Naive thymus-derived CD4-positive, alpha-beta T cell (primary cell): ENCODE measurements around the gene PGGHG. TPM values are rescaled to one million over a fixed set of nuclear protein-coding genes. Genes with fewer than 3 reads are reported as not detected.

Experiments
- ATAC-seq: fragments of 150-1000 bp; cut with Tn5 transposase; 2 replicates; pipeline ENCODE4 v1.10.0; 2021; ENCODE audit warnings: mild to moderate bottlenecking, moderate library complexity
- CTCF ChIA-PET: fragments of 350-600 bp; sonication (Branson Sonifier 250); formaldehyde crosslinking; loops from one replicate; lab custom pipeline; 2021; ENCODE audit warnings: antibody characterized with exemption; lab: Charles Lee
- POLR2A ChIA-PET: fragments of 350-600 bp; sonication (Branson Sonifier 250); formaldehyde crosslinking; loops from one replicate; lab custom pipeline; 2021; ENCODE audit warnings: antibody characterized with exemption, inconsistent platforms; lab: Charles Lee
- DNase-seq, 9 donors: peaks; one replicate each; pipeline versions ENCODE4 v3.0.0 to v3.0.0-alpha.2; 2020 to 2022; ENCODE audit warnings: mixed read lengths in 1 of 9
- H3K27ac ChIP-seq: one replicate; pipeline ENCODE4 v1.7.0; 2013; ENCODE audit warnings: mild to moderate bottlenecking, low read depth, low read length, moderate library complexity
- H3K27me3 ChIP-seq, 2 donors: one replicate each; pipeline ENCODE4 v1.7.0; 2013; ENCODE audit warnings: low read length in 2 of 2, mild to moderate bottlenecking in 2 of 2, moderate library complexity in 2 of 2; ENCODE audit not compliant: control insufficient read depth in 2 of 2, insufficient read depth in 2 of 2
- H3K36me3 ChIP-seq, 3 experiments: 1 replicate in 2 of 3; 2 replicates in 1 of 3; pipeline ENCODE4 v1.7.0; 2013; ENCODE audit warnings: low read length in 3 of 3, mild to moderate bottlenecking in 3 of 3, moderate library complexity in 1 of 3; ENCODE audit not compliant: insufficient read depth in 3 of 3, control insufficient read depth in 2 of 3
- H3K4me1 ChIP-seq, 2 donors: one replicate each; pipeline ENCODE4 v1.7.0; 2013; ENCODE audit warnings: low read length in 2 of 2, mild to moderate bottlenecking in 2 of 2, moderate library complexity in 1 of 2; ENCODE audit not compliant: control insufficient read depth in 2 of 2, insufficient read depth in 2 of 2
- H3K4me3 ChIP-seq: 2 replicates; pipeline ENCODE4 v1.7.0; 2013; ENCODE audit warnings: mild to moderate bottlenecking, low read length
- H3K9me3 ChIP-seq, 3 experiments: 1 replicate in 2 of 3; 2 replicates in 1 of 3; pipeline ENCODE4 v1.7.0; 2013; ENCODE audit warnings: low read length in 3 of 3; ENCODE audit not compliant: control insufficient read depth in 2 of 3
- H3K27ac Mint-ChIP-seq, 9 donors: one replicate each; pipeline ENCODE4 v1.8.0; 2020 to 2022; ENCODE audit warnings: mixed read lengths in 9 of 9, mild to moderate bottlenecking in 8 of 9, moderate library complexity in 5 of 9, inconsistent platforms in 2 of 9
- H3K27me3 Mint-ChIP-seq, 5 donors: one replicate each; pipeline ENCODE4 v1.8.0; 2021 to 2022; ENCODE audit warnings: mixed read lengths in 5 of 5, mild to moderate bottlenecking in 1 of 5
- H3K36me3 Mint-ChIP-seq, 5 donors: one replicate each; pipeline ENCODE4 v1.8.0; 2020 to 2022; ENCODE audit warnings: mixed read lengths in 5 of 5, mild to moderate bottlenecking in 3 of 5, inconsistent platforms in 1 of 5
- H3K4me1 Mint-ChIP-seq, 7 donors: one replicate each; pipeline ENCODE4 v1.8.0; 2020 to 2022; ENCODE audit warnings: mixed read lengths in 7 of 7, mild to moderate bottlenecking in 3 of 7, inconsistent platforms in 1 of 7
- H3K4me3 Mint-ChIP-seq, 10 donors: one replicate each; pipeline ENCODE4 v1.8.0; 2020 to 2022; ENCODE audit warnings: mild to moderate bottlenecking in 10 of 10, mixed read lengths in 10 of 10, moderate library complexity in 6 of 10, inconsistent platforms in 2 of 10
- H3K9me3 Mint-ChIP-seq, 11 donors: one replicate each; pipeline ENCODE4 v1.8.0; 2020 to 2022; ENCODE audit warnings: mixed read lengths in 11 of 11, mild to moderate bottlenecking in 4 of 11, inconsistent platforms in 1 of 11, moderate library complexity in 1 of 11
- intact Hi-C, 2 donors: fragments of 100-400 bp; cut with micrococcal nuclease; formaldehyde crosslinking; loops; one replicate each; pipeline ENCODE4 v1.15.1; 2023
- polyA plus RNA-seq, 2 donors: library from polyadenylated mRNA; unstranded; fragments of 300-500 nt; fragmentation: Illumina TruSeq; gene quantifications; one replicate each; pipeline ENCODE4 v1.2.3, GENCODE V29; 2021
- total RNA-seq, 6 experiments: library from RNA in 5 of 6; stranded (reverse) in 5 of 6; gene quantifications; 1 replicate in 5 of 6; 2 replicates in 1 of 6; pipeline ENCODE4 v1.2.3 and lab custom pipeline; 2021 to 2026

Gene PGGHG
- total and polyA plus RNA-seq, 7 experiments from 2014 or later, result 5.1 to 656 (median 340) TPM

DNA sequence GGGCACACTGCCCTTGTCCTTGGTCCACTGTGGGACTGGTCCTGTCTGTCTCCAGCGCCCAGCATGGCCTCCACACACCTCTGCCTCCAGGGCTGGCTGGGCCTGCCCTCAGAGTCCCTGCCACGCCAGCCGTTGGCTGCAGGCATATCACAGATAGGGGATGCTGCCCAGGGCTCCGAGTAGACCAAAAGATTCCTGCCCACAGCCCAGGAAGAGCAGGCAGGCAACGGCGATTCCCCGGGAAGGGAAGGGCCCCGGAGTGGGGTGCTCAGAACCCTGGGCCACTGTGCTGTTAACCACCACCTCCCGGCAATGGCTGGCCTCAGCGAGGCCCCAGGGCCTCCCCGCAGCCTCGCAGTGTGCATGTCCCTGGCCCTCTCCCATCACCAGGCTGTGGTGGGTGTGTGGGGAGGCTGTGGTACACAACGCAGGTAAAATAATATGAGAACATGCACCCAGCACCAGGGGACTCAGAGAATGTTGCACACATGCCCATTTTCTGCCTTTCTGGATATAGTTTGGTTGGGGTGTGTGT is 8.2 kb downstream of the PGGHG start:
- no peaks in the 10 kb centered on the region for H3K9me3 ChIP-seq
- ChIA-PET CTCF (no interaction called here), POLR2A (interaction anchor here (2.6 kb wide), 2 partner anchors 9 to 10 kb away, joined by 6 to 24 read pairs; partner anchors contain the start of genes IFITM2 and PGGHG)
- H3K4me3 ChIP-seq, result no peak overlapping the region
- Mint-ChIP-seq H3K27me3 (peaks cover 0 to 12% (median 0%) of the 10 kb centered on the region in 5 donors), H3K4me3 (peak overlapping the region in 9 of 10 donors; percentile 16 to 61 (median 34)), H3K27ac (peak overlapping the region; percentile 42 to 90 (median 73)), H3K36me3 (no peaks in the 10 kb centered on the region), H3K4me1 (peaks cover 9 to 29% (median 16%) of the 10 kb centered on the region in 7 donors), H3K9me3 (no peaks in the 10 kb centered on the region)
- peak overlapping the region; percentile 43 for H3K27ac ChIP-seq
- intact Hi-C loops, result no loop called here
- peak in 2 of 9 donors; percentile 22 to 33 for DNase-seq
- peaks cover 0 to 28% (median 8%) of the 10 kb centered on the region in 3 experiments for H3K36me3 ChIP-seq
- ATAC-seq, result peak; percentile 2
- no peaks in the 10 kb centered on the region for H3K27me3 ChIP-seq
- H3K4me1 ChIP-seq, result peaks cover 19 to 26% of the 10 kb centered on the region in 2 donors

DNA sequence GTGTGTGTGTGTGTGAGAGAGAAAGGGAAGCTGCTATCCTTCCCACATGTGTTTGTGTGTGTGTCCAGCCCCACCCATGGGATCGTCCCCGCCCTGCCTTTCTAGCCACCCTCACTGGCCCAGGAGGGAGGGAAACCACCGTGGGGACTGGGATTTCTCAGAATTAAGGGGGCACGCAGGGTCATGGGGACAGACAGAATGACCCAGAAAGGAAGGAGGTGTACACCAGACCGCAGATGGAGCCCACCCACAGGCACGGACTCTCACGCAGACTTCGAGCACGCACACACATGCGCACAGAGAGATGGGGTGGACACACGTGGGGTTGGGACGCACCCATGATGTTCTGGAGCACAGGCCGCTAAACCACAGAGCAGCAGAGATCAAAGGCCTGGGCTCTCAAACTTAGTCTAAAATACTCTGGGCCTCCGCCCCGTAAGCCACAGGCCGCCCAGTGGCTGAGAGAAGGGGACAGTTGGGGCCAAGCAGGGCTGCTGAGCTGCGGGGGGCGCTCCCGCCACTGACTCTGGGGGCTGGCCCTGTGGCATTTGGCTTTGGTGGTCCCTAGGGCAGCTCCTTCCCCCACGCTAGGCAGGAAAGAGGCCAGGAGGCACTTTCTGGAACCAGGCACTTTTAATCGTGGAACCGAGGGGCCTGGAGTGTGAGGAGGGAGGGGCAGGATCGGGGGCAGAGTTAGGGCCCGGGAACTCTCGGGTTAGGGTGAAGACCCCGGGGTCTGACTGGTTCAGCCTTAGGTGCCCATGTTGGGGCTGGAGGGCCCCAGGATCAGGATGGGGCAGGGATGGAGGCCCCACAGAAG is 8.9 kb downstream of the PGGHG start:
- H3K27me3 Mint-ChIP-seq, result peaks cover 0 to 12% (median 0%) of the 10 kb centered on the region in 5 donors
- no peaks in the 10 kb centered on the region for H3K36me3 Mint-ChIP-seq
- peak overlapping the region in 8 of 9 donors; percentile 66 to 90 (median 80) for H3K27ac Mint-ChIP-seq
- H3K27me3 ChIP-seq, result no peaks in the 10 kb centered on the region
- H3K4me3 Mint-ChIP-seq, result peak overlapping the region; percentile 16 to 61 (median 38)
- H3K9me3 Mint-ChIP-seq, result no peaks in the 10 kb centered on the region
- H3K4me1 Mint-ChIP-seq, result peaks cover 12 to 34% (median 16%) of the 10 kb centered on the region in 7 donors
- peak; percentile 59 for ATAC-seq
- no peak overlapping the region for H3K4me3 ChIP-seq
- no peaks in the 10 kb centered on the region for H3K9me3 ChIP-seq
- peaks cover 0 to 21% (median 8%) of the 10 kb centered on the region in 3 experiments for H3K36me3 ChIP-seq
- intact Hi-C loops, result no loop called here
- H3K27ac ChIP-seq, result peak overlapping the region; percentile 43
- POLR2A ChIA-PET, result interaction anchor here (1.4 to 2.6 kb wide), 6 partner anchors 9 to 91 kb away, joined by 3 to 24 read pairs (median 4); partner anchors contain the start of genes BET1L, IFITM2, NLRP6 and PGGHG
- peak in 3 of 9 donors; percentile 7 to 28 (median 27) for DNase-seq
- CTCF ChIA-PET, result no interaction called here
- peaks cover 19 to 26% of the 10 kb centered on the region in 2 donors for H3K4me1 ChIP-seq

DNA sequence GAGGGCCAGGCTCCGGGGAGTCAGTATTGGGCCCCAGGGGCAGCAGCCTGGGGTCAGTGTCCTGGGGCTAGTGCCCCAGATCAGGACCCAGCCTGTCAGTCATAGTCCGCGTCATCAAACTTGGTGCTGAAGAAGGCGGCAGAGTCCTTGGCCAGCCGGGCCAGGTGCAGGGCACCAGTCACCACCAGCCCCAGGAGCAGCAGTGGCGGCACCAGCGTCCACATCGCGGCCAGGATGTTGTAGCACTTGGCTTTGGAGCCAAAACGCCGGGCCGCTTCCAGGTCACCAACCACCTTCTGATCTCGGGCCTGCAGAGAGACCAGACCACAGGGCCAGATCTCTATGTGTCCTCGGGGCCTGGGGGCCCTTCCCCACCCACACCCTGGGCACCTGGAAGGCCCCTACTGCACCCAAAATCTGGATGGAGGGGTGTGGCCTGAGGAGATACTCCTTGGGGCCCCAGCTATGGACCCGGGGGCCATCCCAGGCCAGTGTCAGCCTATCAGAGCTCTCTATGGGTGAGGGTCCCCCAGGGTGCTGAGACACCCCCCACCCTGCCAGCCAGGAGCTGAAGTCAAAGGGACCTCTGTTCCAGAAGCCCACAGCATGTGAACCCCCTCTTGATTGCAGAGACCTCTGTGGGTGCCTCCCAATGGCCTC is 9.6 kb downstream of the PGGHG start:
- Mint-ChIP-seq H3K4me3 (no peak overlapping the region), H3K9me3 (no peaks in the 10 kb centered on the region), H3K36me3 (no peaks in the 10 kb centered on the region), H3K27ac (peak overlapping the region in 2 of 9 donors; percentile 87 to 90), H3K4me1 (peaks cover 14 to 41% (median 16%) of the 10 kb centered on the region in 7 donors), H3K27me3 (peaks cover 0 to 12% (median 0%) of the 10 kb centered on the region in 5 donors)
- intact Hi-C loops, result no loop called here
- H3K4me1 ChIP-seq, result peaks cover 19 to 26% of the 10 kb centered on the region in 2 donors
- DNase-seq, result peak in 2 of 9 donors; percentile 9 to 18
- H3K4me3 ChIP-seq, result no peak overlapping the region
- H3K9me3 ChIP-seq, result no peaks in the 10 kb centered on the region
- POLR2A ChIA-PET, result interaction anchor here (1.4 to 2.6 kb wide), 7 partner anchors 8 to 92 kb away, joined by 3 to 24 read pairs (median 4); partner anchors contain the start of genes BET1L, IFITM2, NLRP6 and PGGHG
- CTCF ChIA-PET, result interaction anchor here (2.1 kb wide), 1 partner anchor 48 kb away, joined by 12 read pairs; no protein-coding TSS in a partner anchor
- no peak overlapping the region for H3K27ac ChIP-seq
- no peaks in the 10 kb centered on the region for H3K27me3 ChIP-seq
- no peak for ATAC-seq
- peaks cover 0 to 14% (median 8%) of the 10 kb centered on the region in 3 experiments for H3K36me3 ChIP-seq

DNA sequence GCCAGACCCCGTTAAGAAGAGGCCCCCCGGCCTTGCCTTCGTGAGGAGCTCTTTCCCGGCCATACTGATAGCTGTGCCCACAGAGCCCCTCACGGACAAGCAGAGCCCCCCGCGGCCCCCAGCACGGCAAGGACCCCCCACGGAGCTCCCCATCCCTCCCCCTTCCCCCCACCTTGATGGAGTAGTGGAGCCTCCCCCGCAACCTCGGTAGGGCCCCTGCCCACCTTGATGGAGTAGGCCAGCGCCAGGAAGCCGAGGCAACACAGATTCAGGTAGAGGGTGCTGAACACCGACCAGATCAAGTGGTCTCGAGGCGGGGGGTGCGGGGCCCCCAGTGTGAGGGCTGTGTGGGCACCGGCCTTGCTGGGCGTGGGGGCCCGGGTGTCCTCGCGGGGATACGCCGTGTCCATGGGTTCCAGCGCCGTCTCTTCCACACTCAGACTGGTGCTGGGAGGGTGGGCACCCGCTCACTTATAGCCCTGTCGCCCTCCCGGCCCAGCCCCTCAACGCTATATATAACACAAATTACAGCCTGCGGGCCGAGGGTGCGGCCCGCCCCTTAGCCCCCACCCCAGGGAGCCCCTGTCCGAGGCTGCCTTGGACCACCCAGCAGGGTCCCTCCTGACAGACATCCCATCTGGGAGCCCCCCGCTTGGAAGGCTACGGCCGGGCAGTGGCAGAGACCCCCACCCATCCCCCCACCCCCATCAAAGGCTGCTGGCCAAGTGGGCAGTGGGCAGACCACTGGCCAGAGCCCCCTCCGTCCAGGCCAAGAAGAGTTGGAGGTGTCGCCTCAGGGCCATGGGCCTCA is 10.4 kb downstream of the PGGHG start, which contains the start of gene IFITM5:
Gene IFITM5, minus strand, starts transcription at position 446 of the 811 bp plus-strand sequence. Its CDS starts 36 bp downstream, at position 410.
- CTCF ChIA-PET, result interaction anchor here (2.1 kb wide), 1 partner anchor 49 kb away, joined by 12 read pairs; no protein-coding TSS in a partner anchor

DNA sequence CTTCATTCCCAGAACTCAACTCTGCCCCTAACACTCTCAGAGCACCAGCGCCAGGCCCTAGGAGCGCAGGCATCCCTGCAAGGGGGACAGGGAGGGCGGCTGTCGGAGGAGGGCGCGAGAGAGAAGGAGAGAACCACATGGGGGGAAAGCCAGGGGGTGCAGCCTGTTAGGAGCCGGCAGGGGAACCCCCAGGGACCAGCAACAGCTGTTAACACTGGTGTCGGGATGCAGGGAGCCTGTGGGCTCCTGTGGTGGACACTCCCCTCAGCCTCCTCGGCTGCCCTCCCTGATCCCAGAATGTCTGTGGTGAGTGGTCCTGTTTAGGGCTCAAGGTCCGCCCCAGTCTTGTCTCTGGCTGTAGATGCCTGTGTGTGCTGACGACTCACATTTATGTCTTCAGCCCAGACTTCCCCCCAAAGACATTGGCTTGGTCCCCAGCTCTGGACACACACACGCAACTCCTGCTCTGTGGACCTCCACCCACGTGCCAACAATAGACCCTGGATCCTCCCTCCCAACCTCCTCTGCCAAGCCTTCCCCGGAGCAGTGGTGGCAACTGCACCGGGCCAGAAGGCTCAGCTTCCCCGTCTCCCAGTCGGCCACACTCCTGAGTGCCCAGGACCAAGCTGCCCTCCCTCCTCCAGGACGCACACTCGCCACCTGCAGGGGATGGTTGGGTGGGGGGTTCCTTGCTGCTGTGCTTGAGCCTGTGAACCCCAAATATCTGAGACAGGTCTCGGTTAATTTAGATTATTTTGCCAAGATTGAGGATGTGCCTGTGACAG is 11.2 kb downstream of the PGGHG start:
- Histone ChIP-seq H3K4me1 (peaks cover 19 to 31% of the 10 kb centered on the region in 2 donors), H3K27ac (no peak overlapping the region), H3K9me3 (no peaks in the 10 kb centered on the region), H3K36me3 (no peaks in the 10 kb centered on the region), H3K4me3 (no peak overlapping the region), H3K27me3 (no peaks in the 10 kb centered on the region)
- intact Hi-C loops, result no loop called here
- DNase-seq (peak in 1 of 9 donors; percentile 52), ATAC-seq (peak; percentile 57)
- H3K4me1 Mint-ChIP-seq, result peaks cover 15 to 48% (median 22%) of the 10 kb centered on the region in 7 donors
- H3K9me3 Mint-ChIP-seq, result no peaks in the 10 kb centered on the region
- peak overlapping the region in 6 of 9 donors; percentile 7 to 78 (median 51) for H3K27ac Mint-ChIP-seq
- ChIA-PET CTCF (interaction anchor here (2.1 kb wide), 1 partner anchor 50 kb away, joined by 12 read pairs; no protein-coding TSS in a partner anchor), POLR2A (interaction anchor here (1.1 to 3.3 kb wide), 4 partner anchors 11 to 49 kb away, joined by 3 to 23 read pairs (median 9); partner anchors contain the start of gene PGGHG)
- no peaks in the 10 kb centered on the region for H3K36me3 Mint-ChIP-seq
- peaks cover 0 to 12% (median 0%) of the 10 kb centered on the region in 5 donors for H3K27me3 Mint-ChIP-seq
- no peak overlapping the region for H3K4me3 Mint-ChIP-seq

More for the DNA sequence above, 10.4 kb downstream of the PGGHG start, which contains the start of gene IFITM5:
- Histone ChIP-seq H3K27me3 (no peaks in the 10 kb centered on the region), H3K4me1 (peaks cover 19 to 26% of the 10 kb centered on the region in 2 donors), H3K27ac (no peak within 1 kb of the TSS), H3K4me3 (no peak within 1 kb of the TSS), H3K36me3 (peaks cover 0 to 6% (median 2%) of the 10 kb centered on the region in 3 experiments), H3K9me3 (no peaks in the 10 kb centered on the region)
- DNase-seq (no peak), ATAC-seq (no peak)
- Mint-ChIP-seq H3K9me3 (no peaks in the 10 kb centered on the region), H3K27me3 (peaks cover 0 to 12% (median 0%) of the 10 kb centered on the region in 5 donors), H3K36me3 (no peaks in the 10 kb centered on the region), H3K4me1 (peaks cover 14 to 44% (median 19%) of the 10 kb centered on the region in 7 donors), H3K4me3 (no peak within 1 kb of the TSS), H3K27ac (peak within 1 kb of the TSS in 5 of 9 donors; percentile 21 to 90 (median 59))
- intact Hi-C loops, result no loop called here
- POLR2A ChIA-PET, result interaction anchor here (1.1 to 3.3 kb wide), 9 partner anchors 8 to 92 kb away, joined by 3 to 24 read pairs (median 4); partner anchors contain the start of genes BET1L, IFITM2, NLRP6 and PGGHG
